HG03039 (cell line): Measurements from ENCODE around the gene NTSR1.

Experiments
- ATAC-seq: cut with Tn5 transposase; IDR thresholded peaks from one replicate; pipeline ENCODE4 v1.9.1; 2021; ENCODE audit warnings: mild to moderate bottlenecking, moderate library complexity; ENCODE audit not compliant: unreplicated experiment

The NTSR1 gene

DNA sequence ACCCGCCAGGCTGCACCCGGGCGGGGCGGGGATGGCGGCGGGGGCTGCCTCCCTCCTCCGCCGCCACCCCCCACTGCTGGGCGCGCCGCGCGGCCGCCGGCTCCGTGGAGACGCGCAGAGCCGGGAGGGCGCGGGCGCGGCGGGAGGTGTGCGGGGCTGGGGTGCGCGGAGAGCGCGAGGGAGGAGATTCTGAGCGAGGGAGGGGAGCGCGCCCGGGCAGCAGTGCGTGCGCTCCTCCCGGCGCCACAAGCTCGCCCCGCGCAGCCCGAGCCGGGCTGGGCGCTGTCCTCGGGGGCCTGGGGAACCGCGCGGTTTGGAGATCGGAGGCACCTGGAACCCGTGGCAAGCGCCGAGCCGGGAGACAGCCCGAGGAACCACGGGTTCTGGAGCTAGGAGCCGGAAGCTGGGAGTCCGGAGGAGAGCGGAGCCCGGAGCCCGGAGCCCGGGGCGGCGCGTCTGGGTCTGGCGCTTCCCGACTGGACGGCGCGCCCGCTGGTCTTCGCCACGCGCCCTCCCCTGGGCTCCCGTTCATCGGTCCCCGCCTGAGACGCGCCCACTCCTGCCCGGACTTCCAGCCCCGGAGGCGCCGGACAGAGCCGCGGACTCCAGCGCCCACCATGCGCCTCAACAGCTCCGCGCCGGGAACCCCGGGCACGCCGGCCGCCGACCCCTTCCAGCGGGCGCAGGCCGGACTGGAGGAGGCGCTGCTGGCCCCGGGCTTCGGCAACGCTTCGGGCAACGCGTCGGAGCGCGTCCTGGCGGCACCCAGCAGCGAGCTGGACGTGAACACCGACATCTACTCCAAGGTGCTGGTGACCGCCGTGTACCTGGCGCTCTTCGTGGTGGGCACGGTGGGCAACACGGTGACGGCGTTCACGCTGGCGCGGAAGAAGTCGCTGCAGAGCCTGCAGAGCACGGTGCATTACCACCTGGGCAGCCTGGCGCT is at the start of gene NTSR1:
NTSR1 (plus strand) TSS at position 246 of the 946 bp plus-strand sequence; CDS start at position 618, 372 bp downstream.
- no peak for ATAC-seq

DNA sequence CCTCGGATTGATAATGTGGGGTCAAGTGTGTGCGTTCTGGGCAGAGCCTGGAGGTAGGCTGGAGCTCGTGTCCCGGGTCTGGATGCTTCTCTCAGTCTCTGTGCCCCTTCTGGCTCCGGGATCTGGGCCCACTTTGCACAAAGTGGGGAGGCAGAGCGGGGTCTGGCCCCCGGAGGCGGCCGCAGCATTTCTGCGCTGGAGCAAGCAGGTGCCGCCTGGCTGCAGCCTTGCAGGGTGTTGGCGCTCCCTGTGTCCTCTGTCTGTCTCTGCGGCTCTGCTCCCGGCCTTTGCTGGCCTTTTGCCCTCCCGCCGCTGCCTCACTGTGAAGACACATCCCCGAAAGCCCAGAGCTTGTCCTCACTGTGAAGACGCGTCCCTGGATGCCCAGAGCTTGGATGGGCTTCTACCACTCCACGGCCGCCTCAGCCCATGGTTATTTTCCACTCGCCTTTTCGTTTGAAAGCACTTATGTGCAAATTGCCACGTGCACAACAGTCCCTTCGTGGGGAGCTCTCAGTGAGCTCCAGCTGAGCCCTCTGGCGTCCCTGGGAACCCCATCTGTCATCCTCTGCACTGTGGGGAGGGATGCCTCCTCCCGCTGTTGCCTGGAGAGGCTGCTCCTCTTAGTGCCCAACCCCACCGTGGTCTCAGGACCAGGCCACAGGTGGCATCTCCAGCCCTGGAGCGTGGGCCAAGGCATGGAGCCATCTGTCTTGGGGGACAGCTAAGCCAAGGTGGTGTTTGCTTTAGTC is 49.0 kb upstream of the NTSR1 start:
- ATAC-seq: no peak

DNA sequence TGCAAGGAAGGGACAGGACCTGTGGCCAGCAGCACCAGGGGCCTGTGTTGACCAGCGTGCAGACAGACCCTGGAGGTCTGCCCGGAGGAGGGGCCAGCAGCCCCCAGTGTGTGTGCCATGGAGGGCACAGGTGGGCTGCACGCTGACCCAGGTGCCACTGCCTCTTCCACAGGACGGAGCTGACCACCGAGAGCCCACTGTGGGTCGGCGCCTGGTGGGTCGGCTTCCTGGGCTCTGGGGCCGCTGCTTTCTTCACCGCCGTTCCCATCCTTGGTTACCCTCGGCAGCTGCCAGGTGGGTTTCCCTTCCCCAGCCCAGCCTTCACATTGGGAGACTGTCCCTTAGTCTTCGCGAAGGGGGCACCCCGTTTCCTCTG is 48.4 kb upstream of the NTSR1 start:
- ATAC-seq: no peak

DNA sequence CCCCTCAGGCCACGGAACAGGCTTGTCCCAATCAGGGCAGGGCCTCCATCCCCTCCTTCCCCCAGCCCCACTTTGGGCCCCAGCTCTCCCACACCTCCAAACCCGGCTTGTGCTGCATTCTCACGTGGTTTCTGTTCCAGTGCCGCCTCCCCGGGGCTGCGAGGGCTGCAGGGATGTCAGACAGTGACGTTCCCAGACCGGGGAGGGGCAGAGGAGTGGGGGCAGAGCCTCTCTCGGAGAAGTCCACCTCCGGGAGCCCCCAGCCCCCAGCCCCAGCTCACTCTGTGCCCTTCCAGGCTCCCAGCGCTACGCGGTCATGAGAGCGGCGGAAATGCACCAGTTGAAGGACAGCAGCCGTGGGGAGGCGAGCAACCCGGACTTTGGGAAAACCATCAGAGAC is 47.9 kb upstream of the NTSR1 start:
- ATAC-seq: no peak

DNA sequence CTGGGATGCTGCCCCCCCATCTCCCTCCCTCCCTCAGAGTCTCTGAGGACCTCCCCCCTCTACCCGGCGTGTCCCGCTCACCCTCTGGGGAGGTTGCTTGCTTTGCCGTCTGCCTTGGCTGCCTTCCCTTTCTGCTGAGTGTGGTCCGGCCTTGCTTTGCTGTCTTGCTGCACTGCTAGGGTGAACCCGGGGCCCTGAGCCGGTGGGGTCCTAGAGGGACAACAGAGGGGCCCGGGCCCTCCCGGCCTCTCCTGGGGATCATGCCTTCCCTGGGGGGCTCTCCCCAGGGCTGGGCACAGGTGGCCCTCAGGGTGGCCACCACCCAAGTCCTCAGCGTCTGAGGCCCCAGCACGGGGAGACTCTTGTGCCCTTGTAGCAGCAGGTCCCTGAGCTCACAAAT is 47.0 kb upstream of the NTSR1 start:
- no peak for ATAC-seq

DNA sequence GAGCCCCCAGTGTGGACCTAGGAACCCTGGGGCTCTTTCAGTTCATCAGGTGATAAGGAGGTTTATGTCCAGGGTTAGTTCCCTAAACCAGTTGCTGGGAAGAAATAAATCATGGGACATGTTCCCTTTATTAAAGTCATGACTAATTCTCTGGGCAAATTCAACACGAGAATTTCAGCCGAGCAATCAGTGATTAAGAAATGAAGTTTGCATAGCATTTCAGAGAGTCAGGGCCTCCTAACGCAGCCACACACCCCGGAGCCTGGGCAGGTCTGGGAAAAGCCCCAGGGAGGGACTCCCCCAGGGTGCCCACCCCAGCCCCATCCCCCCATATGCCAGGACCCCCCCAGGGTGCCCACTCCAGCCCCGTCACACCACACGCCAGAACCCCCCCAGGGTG is 46.2 kb upstream of the NTSR1 start:
- no peak for ATAC-seq

DNA sequence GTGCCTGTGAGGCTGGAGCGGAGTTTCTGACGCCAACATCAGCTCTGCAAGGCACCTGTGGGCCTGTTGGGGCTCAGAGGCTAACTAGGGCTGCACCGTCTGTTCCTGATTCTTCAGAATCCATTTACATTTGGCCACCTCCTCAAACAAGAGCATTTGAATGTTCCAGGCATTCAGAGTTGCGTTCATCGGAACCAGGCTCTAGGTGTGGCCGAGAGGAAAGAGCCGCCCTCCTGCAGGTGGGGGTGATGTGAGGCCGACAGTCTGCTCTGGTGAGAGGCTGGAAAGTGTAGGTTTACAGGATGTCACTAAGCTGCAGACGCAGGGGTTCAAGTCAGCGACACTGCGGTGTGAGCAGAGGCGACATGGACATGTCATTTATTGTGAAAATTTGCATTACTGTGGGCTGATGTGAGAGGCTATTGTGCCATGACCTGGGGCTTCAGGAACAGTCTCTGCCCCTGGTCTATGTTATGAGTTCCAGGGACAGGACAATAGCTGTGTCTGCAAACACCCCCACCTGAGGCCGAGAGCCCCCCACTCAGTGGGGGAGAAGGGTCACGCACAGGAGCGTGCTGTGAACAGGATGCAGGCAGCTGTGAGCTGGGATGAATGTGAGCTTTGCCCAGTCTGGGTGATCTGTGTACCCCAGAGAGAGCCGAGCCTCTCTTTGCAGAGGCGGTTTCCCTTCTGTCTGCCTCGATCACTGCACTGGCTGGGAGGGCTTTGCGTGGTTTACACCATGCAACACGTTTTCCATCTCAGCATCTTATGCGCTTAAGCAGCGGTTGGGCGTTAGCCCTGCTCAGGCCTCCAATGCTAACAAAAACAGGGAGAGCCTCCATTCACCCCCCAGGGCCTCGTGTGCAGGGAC is 45.3 kb upstream of the NTSR1 start:
- no peak for ATAC-seq

DNA sequence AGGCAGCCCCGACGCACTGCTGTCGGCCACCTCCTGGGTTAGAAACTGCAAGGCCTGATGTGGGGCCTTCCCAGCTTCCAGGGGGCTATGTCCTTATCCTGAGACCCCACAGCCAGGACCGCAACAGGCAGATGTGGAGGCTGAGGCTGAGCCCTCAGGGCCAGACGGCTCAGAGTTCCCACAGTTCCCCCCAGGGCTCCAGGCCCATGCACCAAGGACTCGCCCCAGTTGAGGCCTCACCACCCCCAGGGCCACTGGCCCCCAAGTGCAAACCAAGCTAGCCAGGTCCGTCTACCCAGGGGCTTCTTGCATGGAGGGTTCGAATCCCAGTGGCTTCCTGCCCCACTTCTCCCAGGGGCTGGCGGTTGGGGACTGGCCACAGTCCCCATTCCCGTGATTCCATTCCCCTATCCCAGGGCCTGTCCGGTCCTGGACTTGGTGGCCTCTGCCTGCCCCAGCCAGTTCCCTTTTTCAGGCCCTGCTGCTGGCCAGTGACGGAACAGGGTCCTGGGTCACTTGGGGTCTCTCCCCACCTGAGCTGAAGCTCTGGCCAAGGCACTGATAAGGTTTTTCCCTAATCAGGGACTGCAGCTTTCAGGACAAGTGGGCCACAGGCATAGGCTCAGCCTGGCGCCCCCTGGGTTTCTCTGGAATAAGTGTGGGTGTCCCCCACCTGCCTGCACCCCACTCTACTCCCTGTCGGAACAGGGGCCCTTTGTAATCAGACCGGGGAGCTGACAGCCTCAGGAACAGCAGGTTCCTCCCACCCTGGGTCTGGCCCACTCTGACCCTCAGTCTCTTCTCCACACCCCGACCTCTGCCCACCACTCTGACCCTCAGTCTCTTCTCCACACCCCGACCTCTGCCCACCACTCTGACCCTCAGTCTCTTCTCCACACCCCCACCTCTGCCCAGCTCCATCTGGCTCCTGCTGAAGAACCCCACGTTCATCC is 44.3 kb upstream of the NTSR1 start:
- ATAC-seq: no peak

DNA sequence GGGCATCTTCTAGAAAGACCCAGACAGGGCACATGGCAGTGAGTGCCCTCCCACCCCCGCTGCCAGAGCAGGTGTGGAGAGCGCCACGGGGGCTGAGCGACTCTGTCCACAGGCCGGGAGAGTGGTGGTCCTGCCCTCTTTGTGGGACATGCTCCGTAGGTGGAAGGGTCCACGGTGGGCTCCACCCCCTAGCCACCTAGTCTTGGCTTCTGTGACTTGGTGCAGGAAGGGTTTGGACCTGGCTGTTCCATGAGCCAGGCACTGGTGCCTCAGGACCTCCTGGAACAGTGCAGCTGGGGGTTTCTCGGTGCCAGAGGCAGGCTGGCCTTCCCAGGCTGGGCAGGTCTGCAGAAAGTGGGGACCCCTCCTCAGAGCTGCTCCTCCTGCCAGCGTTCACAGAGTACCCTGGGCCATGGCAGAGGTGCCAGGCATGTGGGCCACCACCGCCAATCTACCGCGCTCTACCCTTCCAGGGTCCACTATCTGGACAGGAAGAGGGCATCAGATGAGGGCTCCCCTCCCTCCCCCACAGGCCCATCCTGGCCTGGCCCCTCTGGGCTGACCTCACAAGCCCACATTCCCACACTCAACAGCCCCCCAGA is 43.4 kb upstream of the NTSR1 start:
- ATAC-seq: no peak

DNA sequence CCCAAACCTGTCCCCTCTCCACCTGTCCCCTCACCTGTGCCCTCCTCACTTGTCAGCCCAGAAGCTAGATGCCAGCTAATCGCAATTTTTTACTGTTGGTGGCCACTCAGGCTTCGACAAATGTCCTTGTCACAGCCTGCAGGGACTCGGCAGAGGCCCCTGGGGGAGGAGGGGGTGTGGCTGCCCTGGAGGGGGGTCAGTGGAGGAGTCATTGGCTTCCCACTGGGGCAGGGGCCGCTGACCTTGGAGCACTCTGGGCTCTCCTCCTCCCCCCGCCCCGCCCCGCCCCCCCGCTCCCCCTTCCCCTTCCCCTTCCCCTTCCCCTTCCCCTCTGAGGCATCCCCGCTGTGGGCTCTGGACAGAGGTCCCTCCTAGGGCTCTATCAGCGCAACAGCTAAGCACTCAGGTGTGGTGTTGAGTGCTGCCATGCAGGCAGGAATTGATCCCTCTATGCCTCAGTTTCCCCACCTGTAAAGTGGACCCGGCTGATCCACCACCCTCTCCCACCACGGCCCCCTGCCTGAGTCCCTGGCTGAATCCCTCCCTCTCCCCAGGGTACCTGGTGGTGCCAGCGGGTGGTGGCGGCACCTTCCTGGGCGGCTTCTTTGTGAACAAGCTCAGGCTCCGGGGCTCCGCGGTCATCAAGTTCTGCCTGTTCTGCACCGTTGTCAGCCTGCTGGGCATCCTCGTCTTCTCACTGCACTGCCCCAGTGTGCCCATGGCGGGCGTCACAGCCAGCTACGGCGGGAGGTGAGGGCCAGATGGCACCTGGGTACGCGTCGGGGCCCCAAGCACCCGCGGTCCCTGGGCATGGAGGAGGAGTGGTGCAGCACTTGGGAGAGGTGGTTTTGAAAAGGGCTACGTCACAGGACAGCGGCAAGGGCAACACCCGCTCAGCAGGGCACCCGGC is 42.6 kb upstream of the NTSR1 start:
- no peak for ATAC-seq

DNA sequence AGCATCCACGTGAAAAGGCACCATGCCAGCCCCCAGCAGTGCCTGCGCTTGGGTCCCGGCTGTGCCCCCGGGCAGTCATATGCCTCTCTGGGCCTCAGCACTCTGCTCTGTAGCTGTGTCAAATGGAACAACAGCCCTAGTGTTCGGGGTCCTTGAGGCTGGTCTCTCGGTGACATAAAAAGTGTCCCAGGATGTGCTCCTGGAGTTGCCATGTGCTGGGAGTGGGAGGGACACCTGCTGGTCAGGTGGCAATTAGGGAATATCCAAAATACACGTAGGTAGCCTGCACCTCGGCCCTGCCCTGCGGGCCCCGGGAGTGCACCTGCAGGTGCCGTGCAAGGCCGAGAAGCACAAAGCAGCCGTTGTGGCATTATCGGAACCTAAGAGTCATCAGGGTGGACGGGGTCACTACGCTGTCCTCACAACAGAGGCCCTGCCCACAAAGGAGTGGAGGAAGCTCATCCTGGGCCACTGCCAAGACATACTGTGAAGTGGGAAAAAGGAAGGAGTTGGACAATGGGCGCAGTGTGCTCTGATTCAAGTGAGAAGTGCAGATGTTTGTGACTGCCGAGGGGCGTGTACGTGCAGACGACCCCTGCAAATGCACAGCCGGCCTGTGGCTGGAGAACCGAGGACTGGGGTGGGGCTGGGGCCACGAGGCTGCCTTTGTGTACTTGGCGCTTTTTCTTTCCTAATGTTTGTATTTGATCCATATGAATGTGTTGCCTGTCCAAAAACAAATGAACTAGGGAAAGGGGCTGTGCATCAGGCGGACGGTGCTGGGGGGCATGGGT is 41.7 kb upstream of the NTSR1 start:
- ATAC-seq: no peak

DNA sequence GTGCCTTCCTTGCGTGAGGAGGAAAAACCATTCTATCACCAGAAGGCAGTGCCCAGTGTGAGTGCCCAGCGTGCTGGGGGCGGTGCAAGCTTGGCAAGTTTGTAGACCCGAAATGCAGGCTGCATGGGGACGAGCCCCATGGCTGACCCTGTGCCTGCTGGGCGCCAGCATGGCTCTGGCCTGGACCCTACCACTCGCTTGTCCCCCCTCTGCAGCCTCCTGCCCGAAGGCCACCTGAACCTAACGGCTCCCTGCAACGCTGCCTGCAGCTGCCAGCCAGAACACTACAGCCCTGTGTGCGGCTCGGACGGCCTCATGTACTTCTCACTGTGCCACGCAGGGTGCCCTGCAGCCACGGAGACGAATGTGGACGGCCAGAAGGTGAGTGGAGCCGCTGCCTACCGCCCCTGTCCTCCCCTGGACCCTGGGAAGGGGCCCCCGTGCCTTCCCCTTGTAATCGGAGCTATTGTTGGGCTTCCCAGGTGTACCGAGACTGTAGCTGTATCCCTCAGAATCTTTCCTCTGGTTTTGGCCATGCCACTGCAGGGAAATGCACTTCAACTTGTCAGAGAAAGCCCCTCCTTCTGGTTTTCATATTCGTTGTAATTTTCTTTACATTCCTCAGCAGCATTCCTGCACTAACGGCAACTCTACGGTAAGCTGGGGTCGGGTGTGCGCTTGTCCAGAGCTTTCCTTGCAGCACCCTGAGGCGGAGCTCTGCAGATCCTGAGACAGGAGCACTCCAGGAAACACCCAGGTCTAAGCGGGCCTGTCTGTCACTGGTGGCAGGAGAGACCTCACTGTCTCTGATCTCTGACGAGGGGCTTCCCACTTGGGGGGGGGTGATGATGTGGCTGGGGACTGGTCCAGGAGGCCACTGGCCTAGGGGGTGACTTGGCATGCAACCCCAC is 40.9 kb upstream of the NTSR1 start:
- ATAC-seq: no peak

DNA sequence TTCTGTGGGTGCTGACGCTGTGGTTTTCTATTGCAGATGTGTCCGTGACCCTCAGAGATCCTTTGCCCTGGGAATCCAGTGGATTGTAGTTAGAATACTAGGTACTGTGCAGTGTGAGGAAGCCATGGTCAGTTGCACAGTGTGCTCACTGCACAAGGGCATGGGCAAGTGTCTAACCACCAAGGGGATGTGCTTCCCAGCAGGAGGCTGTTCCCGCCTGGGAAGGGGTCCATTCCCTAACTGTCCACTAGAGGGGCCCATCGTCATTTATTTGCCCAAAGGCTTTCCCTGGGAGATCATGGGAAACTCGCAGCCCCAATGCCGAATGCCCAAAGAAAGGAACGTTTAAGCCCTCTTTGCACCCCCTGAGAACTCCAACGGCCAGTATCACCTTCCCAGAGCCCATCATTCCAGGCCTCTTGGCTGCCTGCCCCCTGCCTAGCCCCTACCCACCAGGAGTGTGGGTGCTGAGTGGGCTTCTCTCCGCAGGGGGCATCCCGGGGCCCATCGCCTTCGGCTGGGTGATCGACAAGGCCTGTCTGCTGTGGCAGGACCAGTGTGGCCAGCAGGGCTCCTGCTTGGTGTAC is 40.1 kb upstream of the NTSR1 start:
- no peak for ATAC-seq

DNA sequence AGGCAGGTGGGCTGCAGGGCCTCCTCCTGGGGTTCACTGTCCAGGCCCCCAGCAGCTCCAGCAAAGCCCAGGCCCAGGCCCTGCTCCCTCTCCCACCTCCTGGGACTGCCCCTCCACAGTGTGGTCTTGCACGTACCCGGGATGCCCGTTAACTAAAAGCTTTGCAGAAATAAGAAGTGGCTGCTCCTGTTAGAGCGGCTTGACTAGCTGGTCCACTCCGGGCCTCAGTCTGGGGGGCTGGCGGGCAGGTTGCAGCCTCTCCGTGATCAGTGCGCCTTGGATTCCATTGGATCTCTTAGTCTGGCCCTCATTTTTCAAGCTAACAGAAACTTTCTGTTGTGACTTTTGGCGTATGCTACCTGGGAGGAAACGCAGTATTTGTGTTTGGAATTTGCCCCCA is 39.4 kb upstream of the NTSR1 start:
- no peak for ATAC-seq

DNA sequence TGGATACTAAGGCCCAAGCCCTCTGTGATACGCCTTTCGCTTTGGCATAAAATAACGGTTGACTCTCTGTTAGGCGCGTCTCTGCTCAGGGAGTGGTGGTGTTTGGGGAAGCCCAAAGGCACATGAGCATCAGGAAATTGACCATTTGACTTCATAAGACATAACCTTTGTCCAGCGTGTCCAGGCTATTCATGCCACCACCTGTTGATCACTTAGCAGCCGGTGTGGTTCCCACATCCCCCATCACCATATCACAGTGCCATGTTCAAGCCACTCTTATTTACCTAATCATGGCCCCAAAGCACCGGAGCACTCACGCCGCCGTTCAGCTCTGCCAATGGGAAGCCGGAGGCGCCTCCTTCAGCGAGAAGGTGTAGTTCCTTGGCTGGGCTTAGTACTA is 38.5 kb upstream of the NTSR1 start:
- ATAC-seq: no peak

DNA sequence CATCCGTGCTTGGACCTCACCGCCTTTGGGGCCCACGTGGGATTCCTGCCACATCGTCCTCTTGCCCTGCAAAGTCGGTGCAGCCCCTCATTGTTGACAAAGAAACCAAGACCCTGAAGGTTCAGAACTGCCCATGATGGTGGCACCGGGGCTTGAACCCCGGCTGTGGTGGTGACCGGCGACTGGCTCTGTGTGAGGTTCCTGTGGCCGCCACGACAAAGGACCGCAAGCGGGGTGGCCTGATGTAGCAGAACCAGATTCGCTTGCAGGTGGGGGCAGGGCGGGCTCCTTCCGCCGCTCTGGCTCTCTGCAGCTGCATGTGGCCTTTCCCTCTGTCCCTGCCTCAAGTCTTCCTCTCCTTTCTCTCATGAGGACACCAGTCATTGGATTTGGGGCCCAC is 37.6 kb upstream of the NTSR1 start:
- no peak for ATAC-seq
